ENCODE results near the gene FHOD3.

FHOD3 gene

GRCh38 chr18:36814994-36815393 is 517.5 kb downstream of the FHOD3 start:
- CTCF ChIA-PET, result interaction anchor here (0.7 kb wide), 1 partner anchor 21 kb away, joined by 3 read pairs; no protein-coding TSS in a partner anchor
- Histone ChIP-seq H3K4me3 (ENCODE audit: low read depth, low read length) (no peak overlapping the region), H3K9me3 (ENCODE audit: control insufficient read depth, insufficient read depth, low read depth, low read length) (no peaks in the 10 kb centered on the region), H3K36me3 (ENCODE audit: control insufficient read depth in 2 of 2, insufficient read depth in 1 of 2, low read length in 2 of 2) (peaks cover 0 to 72% of the 10 kb centered on the region in 2 experiments; a peak in 1 of 3 replicates), H3K27ac (ENCODE audit: extremely low read depth, low read depth, low read length) (no peak overlapping the region), H3K4me1 (ENCODE audit: control insufficient read depth, insufficient read depth, low read length) (peaks cover 7% of the 10 kb centered on the region; the same call in 1 of the 2 replicates)
- TF ChIP-seq ZNF423 (tag by site-specific recombination; IDR thresholded peaks at IDR 0.05) (0 out of 2 replicates have a peak, but pooled peaks have one; percentile 56), ZNF596 (tag by site-specific recombination; IDR thresholded peaks at IDR 0.05) (peak; percentile 38; the same call in 1 of the 2 replicates), ZXDB (tag by site-specific recombination; IDR thresholded peaks at IDR 0.05) (0 out of 2 replicates have a peak, but pooled peaks have one; percentile 11), SP7 (tag by site-specific recombination; IDR thresholded peaks at IDR 0.05) (peak; percentile 46; the same call in 1 of the 2 replicates), ZNF404 (tag by site-specific recombination; IDR thresholded peaks at IDR 0.05) (no peak), ZNF140 (tag by site-specific recombination; IDR thresholded peaks at IDR 0.05) (no peak), ZNF10 (tag by site-specific recombination; IDR thresholded peaks at IDR 0.05) (peak; percentile 74), ZSCAN30 (tag by site-specific recombination; IDR thresholded peaks at IDR 0.05) (peak; percentile 46; the same call in 1 of the 2 replicates), ZNF362 (tag by site-specific recombination; IDR thresholded peaks at IDR 0.05) (no peak), ZIC2 (tag by site-specific recombination; IDR thresholded peaks at IDR 0.05) (peak; percentile 70), ZNF24 (tag by site-specific recombination; IDR thresholded peaks at IDR 0.05) (no peak), OSR2 (tag by site-specific recombination; IDR thresholded peaks at IDR 0.05) (peak; percentile 91), MEIS1 (CRISPR knock-in tag; IDR thresholded peaks at IDR 0.05; ENCODE audit: borderline replicate concordance) (no peak), ZNF670 (tag by site-specific recombination; IDR thresholded peaks at IDR 0.05; ENCODE audit: low read depth) (no peak), TRIM28 (IDR thresholded peaks at IDR 0.05; ENCODE audit: borderline replicate concordance, low read length) (peak; percentile 61; the same call in 1 of the 2 replicates), ZBTB8A (tag by site-specific recombination; IDR thresholded peaks at IDR 0.05) (peak; percentile 73), ZNF639 (tag by site-specific recombination; IDR thresholded peaks at IDR 0.05) (no peak), ZEB2 (tag by site-specific recombination; IDR thresholded peaks at IDR 0.05) (no peak), ZBTB44 (tag by site-specific recombination; IDR thresholded peaks at IDR 0.05) (peak; percentile 18; the same call in 1 of the 2 replicates), ZBTB26 (tag by site-specific recombination; optimal IDR thresholded peaks at IDR 0.05) (no peak), KLF16 (tag by site-specific recombination; IDR thresholded peaks at IDR 0.05) (no peak), GLIS2 (tag by site-specific recombination; IDR thresholded peaks at IDR 0.05) (no peak), ZNF112 (tag by site-specific recombination; IDR thresholded peaks at IDR 0.05) (no peak), FEZF1 (tag by site-specific recombination; IDR thresholded peaks at IDR 0.05) (peak; percentile 62), ZBTB21 (tag by site-specific recombination; IDR thresholded peaks at IDR 0.05) (no peak), GLIS1 (tag by site-specific recombination; IDR thresholded peaks at IDR 0.05) (peak; percentile 42; the same call in 1 of the 2 replicates)
- POLR2A ChIA-PET, result no interaction called here
